HG03103 (cell line): Measurements from ENCODE around the gene ZNRF1.
"Not testable (repeated sequence)": the region's sequence is repeated elsewhere in the genome, so short reads cannot be mapped to it uniquely, and the experiment has no call there.

Source experiments
- ATAC-seq: cut with Tn5 transposase; IDR thresholded peaks from one replicate; pipeline ENCODE4 v1.9.1; 2021; ENCODE audit warnings: low read depth; ENCODE audit not compliant: unreplicated experiment

The ZNRF1 gene

DNA sequence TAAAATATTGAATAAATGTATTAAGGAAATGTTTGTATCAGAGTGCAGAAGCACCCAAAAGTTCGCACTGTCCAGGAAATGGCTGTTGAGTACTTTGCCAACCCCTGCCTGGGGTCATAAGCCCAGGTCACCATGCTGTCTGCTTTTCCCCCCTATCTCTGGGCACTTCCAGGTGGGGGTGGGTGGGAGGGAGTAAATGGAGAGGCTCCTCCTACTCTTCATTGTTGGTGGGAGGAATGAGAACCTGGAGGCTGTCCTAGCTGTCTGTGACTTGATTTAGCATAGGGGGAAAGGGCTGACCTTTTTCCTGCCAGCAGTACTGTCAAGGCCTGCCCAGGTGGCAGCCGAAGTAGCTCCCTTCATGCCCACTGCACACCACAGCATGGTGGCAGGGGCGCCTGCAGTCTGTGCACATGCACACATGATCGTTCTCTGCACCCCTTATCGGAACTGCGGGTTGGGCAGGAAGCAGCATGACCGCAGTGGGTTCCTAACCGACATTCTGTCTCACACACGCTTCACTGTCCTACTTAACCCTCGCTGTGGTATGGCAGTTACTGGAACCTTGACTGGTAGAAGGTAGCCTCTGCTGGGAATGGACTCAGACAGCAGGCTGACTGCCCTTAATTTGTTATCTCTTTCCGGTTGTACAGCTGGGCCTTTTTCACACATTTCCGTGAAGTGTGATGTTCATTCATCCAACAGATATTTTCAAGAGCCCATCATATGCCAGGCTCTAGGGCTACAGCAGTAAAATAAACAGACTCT, 76.3 kb downstream of the ZNRF1 start:
- ATAC-seq = peak; percentile 93

DNA sequence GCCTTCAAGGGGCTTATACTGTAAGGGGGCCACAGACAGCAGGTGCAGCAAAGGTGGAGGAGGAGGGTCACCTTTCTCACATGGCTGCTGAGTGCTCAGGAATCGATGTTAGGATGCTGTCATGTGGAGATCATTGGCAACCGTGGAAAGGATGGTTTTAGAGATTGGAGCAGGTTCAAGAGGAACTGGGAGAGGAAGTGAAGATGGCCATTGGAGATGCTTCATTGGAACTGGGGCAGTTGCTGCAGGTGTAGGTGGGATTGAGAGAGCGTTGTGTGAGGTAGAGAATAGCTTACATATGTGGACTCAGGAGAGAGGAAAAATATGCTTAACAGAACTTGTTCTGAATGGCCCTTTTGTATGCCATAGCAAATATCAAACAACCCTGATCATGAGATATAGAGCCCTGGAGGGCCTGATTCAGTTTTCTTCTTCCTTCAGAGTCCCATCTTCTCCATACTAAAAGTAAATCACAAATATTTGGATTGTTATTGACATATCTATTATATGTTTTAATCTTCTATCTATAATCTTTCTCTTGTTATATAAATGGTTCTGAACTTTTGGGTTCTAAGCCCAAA, 77.0 kb downstream of the ZNRF1 start:
- peak; percentile 3 for ATAC-seq

DNA sequence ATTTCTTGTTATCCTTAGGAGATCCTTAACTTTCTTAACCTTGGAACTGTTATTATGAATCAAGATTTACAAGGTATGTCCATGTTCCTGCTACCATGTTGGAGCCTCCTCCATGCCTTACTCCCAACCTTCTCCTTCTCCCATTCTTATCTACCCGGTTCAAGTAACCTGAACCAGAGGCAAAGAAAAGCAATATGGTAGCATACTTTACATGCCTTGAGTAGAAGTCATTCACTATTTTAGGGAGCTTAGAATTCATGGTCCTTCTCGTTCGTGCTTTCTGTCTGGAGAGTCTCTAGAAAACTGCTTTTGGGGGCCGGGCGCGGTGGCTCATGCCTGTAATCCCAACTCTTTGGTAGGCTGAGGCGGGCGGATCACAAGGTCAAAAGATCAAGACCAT, 80.1 kb downstream of the ZNRF1 start:
- ATAC-seq = no peak

DNA sequence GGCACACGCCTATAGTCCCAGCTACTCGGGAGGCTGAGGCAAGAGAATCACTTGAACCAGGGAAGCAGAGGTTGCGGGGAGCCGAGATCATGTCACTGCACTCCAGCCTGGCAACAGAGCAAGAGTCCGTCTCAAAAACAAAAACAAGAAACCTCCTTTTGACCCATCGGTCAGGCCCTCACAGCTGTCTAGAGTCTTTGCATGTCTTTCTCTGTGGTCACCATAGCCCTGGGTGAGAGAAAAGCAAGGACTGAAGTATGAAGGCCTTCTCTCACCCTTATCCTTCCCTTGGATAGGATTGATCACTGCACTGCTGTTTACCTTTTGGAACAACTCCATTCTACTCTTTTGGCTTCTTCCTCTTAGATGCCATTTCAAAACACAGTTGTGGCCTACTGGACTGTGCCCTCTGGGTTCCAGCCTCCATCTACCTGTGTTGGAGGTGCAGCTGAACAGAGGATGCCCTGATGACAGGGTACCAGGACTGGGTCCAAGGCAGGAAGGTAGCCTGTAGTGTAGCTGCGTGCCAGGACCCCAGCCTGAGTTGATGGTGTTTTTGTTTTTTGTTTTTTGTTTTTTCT, 80.6 kb downstream of the ZNRF1 start:
- ATAC-seq = no peak

DNA sequence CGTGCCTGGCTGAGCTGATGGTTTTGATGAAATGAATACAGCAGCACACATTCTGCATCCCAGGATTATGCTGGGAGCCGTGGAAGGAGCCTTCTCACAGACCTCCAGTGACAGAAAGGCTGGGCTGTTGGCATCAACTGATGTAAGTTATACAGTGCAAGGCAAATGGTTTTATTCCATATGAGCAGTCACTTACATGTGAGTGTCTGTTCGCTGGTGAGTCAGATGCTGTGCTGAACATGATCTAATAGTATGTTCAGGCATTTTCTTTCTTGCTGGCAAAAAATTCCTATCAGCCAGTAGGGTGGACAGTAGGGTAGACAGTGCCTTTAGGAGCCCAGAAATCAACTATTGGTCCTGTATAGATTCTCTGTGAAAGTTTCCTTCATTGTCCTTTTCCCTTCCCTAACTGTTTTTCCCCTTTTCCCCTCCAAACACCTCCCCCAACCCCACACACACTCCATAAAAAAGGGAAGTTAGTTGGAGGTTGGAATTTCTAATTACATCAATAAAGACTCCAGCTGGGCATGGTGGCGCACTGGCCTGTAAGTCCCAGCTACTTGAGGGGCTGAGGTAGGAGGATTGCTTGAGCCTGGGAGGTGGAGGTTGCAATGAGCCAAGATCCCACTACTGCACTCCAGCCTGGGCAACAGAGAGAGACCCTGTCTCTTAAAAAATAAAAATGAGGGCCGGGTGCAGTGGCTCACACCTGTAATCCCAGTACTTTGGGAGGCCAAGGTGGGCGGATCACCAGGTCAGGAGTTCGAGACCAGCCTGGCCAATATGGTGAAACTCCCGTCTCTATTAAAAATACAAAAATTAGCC, 81.6 kb downstream of the ZNRF1 start:
- no peak for ATAC-seq

DNA sequence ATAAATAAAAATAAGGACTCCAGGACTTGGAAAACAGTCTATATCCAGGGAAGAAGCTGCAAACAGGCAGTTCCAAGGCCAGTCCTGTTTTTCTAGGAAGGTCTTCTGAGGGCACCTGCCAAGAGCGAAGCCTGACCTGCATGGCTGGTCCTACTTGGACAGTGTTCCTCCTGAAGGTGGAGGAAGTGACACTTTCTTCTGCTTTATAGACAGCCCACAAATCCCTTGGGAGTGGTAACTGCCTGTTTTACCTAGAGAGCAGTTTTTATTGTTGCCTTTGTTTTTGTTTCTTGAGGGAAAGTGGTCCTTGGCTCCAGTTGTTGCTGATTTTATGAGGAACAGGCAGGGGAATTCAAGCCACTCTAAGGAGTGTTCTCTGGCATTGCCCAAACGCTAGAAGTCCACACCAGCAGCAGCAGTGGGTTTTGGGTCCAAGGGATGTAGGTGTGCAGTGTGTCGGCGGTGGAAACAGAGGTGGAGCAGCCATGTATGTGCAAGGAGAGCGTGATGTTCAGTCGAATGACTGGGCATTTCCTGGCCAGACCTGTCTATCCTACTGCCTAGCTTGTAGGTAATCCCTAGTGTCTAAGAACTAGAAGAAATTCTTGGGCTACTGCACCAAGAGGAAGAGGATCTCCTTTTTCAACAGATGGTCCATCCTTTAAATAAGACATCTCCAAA, 82.5 kb downstream of the ZNRF1 start:
- no peak for ATAC-seq

DNA sequence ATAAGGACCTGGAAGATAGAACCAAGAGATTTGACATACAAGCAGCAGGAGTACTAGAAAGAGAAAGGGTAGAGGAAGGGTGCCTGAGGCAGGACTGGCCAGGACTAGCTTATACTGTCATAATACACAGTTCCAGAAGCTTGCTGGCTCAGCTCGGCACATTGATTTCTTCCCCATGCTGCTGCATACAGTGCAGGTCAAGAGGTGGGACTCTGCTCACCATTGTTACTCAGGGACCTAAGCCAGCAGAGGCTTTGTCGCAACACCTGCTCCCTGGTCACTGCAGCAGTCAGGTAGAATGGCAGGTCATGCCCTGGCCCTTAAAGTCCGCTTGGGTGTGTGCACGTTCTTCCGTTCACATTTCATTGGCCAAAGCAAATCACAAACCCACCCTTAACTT, 85.0 kb downstream of the ZNRF1 start:
- ATAC-seq = no peak

DNA sequence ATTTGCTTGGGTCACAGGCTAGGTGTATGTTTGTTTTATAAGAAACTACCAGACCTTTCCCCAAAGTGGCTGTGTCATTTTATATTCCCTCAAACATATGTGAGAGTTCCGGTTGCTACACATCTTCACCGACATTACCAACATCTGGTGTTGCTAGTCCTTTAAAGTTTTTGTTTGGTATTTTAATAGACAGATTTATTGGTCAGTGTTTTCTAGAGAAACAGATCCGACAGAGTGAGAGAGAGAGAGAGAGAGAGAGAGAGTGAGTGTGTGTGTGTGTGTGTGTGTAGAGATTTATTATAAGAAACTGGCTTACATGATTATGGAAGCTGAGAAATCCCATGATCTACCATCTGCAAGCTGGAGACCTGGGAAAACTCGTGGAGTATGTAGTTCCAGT, 86.7 kb downstream of the ZNRF1 start:
- ATAC-seq = no peak

DNA sequence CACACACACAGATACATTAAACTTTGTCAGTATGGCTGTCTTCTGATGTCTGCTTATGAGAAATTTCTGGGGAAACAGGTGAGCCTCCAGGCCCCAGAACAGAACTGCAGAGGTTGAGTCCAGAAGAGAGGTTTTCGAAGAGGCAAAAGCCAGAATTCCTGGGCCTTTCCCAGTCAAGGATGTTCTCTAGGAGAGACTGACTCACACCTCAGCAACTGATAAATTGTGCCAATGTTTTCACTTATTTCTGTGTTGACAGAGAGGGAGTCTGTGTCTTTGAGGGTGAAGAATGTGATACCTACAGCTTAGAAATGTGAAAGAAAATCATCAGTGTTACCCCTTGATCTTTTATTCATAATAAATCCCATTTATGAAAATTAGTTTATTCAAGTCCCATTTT, 87.5 kb downstream of the ZNRF1 start:
- no peak for ATAC-seq

DNA sequence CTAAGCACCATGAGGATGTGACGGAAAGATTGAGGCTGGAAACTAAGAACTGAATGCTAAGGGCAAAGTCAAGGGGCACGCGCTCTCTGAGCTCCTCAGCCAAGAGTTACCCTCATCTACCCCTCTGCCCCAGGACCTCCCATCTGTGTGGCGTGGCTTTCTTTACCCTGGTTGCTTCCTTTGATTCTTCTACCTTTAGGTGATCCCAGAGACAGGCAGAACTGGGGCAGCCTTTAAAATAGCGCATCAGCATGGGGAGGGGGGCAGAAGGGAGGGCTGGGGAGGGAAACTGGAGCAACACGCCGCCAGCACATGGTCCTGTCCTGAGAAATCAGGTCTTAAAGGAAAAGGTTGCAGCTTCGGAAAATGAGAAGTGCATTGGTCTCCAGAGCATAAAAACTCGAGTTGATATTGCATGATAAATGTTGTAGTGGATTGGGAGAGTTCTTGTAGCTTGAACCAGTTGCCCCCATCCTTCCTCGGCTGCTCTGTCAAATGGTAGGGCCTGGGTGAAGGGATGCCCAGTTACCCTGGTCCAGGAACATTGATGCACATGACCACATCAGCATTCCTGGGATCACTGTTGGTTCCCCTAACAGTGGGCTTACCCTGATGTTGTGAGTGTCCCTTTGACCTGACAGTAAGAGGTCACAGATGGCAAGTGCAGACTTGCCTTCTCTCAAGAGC, 88.0 kb downstream of the ZNRF1 start:
- no peak for ATAC-seq

DNA sequence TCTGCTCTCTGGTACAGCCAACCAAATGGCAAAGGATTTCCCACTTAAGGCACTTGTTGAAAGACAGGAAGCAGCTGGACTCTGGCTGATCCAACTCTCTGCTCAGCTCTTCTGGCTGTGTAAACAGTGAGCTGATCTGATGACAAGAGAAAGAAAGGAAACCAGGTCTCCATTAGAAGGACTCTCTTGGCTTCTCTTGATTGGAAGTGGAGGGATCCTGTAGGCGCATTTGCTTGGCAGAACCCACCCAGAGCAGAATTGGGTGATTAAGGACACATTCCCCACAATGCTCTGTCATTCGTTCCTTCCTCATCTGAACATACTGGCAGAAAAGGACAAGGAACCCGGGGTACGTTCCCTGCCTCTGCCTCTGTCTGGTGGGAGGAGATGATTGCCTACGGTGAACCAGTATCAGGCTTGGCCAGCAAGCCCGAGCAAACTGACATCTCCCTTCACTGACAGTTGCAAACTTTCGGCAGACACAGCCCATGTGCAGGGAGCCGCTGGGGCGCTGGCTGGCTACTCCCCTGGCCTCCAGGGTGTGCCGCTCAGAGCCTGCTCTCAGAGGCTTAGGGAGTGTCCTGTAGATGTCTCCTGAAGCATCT, 88.7 kb downstream of the ZNRF1 start:
- no peak for ATAC-seq

DNA sequence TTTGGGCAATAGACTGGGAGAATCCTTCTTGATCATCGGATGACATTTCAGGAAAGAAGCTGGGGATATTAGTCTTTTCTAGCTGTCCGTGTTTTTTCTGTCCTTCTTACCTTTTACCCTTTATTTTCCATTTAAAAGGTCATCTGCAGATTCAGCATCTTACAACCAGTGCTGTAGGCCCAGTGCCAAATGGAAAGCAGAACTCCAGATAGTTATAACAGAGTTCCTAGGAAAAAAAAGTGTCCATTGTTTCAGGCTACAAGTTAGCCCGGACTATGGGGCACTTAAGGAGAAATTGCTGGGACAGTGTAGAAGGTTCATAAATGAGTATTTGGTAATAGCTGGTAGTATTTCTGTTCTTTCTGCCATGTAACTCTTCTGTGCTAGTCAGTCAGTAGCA, 89.4 kb downstream of the ZNRF1 start:
- ATAC-seq = no peak

DNA sequence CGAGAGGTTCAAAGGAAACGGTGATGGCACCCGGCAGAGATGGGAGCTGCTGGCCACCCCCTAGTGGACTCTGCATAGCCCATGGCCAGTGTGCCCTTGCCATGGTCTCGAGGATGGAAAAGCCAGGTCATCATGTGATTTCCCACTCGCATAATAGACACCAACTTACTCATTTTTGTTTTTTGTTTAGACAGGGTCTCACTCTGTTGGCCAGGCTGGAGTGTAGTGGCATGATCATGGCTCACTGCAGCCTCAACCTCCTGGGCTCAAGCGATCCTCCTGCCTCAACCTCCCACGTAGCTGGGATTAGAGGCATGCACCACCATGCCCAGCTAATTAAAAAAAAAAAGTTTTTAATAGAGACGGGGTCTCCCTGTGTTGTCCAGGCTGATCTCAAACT, 90.1 kb downstream of the ZNRF1 start:
- no peak for ATAC-seq

DNA sequence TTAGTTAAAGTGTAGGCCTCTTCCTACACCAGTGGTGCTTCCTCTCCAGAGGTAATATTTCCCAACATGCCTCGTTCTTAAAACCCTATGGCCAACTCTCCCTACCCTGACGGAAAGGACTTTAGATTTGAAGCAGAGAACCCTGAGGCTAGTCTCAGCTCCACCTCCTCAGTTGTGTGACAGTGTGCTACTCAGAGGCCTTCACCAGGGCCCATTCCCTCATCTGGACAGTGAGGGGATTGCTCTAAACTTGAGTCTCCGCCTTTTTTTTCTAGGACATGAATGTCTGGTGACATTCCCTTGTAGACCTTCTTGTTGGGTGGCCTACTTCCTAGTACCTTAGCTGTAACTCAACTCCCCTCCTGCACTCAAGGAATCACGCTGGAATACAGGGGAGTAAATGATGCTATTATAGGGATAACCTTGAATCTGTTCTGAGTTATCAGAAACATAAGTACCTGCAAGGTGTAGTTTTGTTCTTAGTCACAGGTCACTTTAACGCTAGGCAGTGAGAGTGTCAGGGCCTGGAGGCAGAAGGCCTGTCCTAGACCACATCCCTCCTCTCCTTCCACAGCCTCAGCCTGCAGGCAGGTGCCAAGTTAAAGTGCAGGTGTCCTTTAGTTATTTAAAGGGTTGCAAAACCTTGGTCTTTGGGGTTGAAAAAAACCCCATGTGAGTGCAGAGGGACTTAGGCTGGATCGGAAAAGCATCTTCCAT, 90.8 kb downstream of the ZNRF1 start:
- no peak for ATAC-seq

DNA sequence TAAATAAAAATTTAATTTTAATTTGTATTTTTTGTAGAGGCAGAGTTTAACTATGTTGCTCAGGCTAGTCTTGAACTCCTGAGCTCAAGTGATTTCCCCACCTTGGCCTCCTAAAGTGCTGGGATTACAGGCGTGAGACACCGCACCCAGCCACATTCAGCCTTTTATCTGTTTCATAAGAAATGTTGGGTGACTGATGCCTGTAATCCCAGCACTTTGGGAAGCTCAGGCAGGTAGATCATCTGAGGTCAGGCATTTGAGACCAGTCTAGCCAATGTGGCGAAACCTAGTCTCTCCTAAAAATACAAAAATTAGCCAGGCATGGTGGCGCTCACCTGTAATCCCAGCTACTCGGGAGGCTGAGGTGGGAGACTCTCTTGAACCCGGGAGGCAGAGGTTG, 92.1 kb downstream of the ZNRF1 start:
- ATAC-seq = not testable (repeated sequence)

DNA sequence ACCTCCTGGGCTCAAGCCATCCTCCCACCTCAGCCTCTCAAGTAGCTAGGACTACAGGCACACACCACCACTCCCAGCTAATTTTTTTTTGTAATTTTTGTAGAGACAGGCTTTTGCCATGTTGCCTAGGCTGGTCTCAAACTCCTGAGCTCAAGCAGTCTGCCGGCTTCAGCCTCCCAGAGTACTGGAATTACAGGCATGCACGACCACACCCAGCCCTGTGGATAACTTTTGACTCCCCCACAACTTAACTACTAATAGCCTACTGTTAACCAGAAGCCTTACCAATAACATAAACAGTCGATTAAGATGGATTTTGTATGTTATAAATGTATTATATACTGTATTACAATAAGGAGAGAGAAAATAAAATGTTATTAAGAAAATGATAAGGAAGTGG, 92.8 kb downstream of the ZNRF1 start:
- not testable (repeated sequence) for ATAC-seq

DNA sequence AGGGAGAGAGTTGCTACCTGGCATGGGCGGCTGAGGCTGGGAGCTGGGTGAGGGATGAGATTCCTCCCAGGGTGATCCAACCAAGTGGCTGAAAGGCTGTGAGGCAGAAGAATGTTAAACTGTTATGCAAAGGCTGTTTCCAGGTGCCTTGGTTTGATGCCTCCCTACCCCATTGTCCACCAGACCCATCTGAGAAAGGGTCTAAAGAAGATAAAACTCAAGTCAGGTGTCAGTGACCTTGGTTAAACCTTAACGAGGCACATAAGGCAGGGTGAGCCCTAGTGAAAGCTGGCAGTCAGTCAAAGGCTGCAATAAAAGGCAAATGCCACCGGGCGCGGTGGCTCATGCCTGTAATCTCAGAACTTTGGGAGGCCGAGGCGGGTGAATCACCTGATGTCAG, 94.0 kb downstream of the ZNRF1 start:
- no peak for ATAC-seq

DNA sequence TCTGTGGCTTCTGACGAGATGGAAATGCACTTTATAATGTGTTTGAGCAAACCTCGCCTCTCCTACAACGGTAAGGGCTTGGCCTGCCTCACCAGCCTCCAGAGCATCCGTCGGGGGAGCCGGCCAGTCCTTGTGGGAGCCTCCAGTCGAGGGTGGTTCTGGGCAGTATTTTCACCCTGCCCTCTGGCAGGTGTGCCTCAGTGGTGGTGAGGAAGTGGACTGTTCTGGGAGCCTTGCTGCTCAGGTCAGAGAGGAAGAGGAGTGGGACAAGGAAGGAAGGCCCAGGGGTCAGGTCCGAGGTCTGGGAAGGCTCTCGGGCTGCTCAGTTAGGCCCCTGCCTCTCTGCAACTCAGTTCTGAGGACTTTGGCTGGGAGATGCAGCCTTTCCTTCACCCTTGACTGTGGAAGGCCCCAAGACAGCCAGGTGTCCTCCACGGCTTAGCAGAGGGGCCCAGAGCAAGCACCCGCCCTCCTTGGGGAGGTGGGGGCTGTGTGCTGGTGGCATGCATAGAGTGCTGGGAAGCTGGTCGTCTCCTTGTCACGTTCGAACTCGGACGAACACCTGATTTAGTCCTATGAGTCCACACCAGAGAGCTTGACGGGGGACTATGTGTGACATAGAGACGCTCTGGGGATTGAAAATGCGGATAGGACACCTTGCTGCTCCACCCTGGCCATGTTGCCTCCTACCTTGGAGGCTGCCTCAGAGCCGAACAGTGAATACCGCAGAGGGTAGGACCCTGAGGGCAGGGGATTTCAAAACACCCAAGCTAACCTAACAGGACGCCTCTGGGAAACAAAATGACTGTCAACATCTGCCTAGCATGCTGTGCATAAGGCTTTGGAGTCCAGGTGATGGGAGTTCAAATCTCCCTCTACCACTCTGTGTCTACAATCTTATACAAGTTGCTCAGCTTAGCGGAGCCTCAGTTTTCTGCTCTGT, 95.0 kb downstream of the ZNRF1 start:
- no peak for ATAC-seq
